ENCODE measurements around the gene SERPINE3. TPM values are rescaled to one million over a fixed set of nuclear protein-coding genes. Genes with fewer than 3 reads are reported as not detected.

The SERPINE3 gene
- polyA plus RNA-seq (2011; rRNA removed) (not detected in 2 replicates), polyA minus RNA-seq (2011; rRNA and poly(A)+ RNA removed) (not detected in 2 replicates)

DNA sequence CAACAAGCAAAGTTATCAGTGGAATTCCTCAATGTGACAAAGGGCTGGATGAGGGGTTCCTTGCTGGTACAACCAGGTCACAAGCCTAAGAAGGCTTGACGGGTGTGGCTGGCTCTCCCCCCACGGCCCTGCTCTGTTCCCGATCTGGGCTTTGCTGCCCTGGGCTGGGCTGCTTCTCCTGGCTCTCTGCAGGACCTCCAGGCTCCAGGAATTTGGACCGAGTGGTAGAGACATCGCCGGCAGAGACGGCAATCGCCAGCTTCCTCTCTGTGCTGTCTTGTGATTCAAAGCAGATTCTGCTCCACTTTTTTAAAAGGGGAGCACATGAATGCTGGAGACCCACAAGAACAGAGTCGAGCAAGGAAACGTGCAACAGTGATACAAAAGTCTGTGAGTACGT, at the start of gene SERPINE3:
Gene SERPINE3 (plus strand): TSS at position 338 of the 400 bp plus-strand sequence. CDS start 1,401 bp downstream, outside the sequence.
- POLR2A ChIA-PET: no interaction called here
- no peak for TF ChIP-seq CTCF (IDR thresholded peaks at IDR 0.05; ENCODE audit: insufficient read depth, low read depth, low read length)
- Histone ChIP-seq H3K27me3 (ENCODE audit: control insufficient read depth, insufficient read depth, low read length) (no peaks in the 10 kb centered on the region; the same call in 1 of the 2 replicates), H3K36me3 (ENCODE audit: control insufficient read depth, insufficient read depth, low read length) (no peaks in the 10 kb centered on the region), H3K4me3 (ENCODE audit: low read depth, low read length) (no peak within 1 kb of the TSS)
- CTCF ChIA-PET: no interaction called here
- no peak for DNase-seq (ENCODE audit: low read depth)

DNA sequence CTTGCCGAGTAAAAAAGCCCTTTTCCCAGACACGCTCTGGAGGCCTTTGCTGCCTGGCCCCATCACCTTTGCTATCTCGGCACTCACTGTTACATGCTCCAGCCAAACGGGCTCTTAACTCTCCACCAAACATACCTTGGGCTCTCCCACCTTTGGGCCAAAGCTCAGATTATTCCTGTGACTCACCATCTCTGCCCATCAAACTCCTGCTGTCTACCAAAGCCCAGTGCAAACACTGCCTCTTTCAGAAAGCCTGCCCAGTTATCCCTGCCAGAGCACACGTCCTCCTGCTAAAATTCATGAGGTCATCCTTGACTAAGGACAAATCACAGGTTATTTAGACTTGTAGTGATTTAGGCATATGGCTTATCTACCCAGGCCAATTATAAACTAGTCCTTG, 48.1 kb upstream of the SERPINE3 start:
- ChIA-PET POLR2A (no interaction called here), CTCF (no interaction called here)
- no peak for DNase-seq (ENCODE audit: low read depth)
- Histone ChIP-seq H3K36me3 (ENCODE audit: control insufficient read depth, insufficient read depth, low read length) (no peaks in the 10 kb centered on the region), H3K4me3 (ENCODE audit: low read depth, low read length) (no peak overlapping the region), H3K27me3 (ENCODE audit: control insufficient read depth, insufficient read depth, low read length) (peaks cover 5% of the 10 kb centered on the region; the same call in 1 of the 2 replicates)
- TF ChIP-seq CTCF (IDR thresholded peaks at IDR 0.05; ENCODE audit: insufficient read depth, low read depth, low read length): no peak

DNA sequence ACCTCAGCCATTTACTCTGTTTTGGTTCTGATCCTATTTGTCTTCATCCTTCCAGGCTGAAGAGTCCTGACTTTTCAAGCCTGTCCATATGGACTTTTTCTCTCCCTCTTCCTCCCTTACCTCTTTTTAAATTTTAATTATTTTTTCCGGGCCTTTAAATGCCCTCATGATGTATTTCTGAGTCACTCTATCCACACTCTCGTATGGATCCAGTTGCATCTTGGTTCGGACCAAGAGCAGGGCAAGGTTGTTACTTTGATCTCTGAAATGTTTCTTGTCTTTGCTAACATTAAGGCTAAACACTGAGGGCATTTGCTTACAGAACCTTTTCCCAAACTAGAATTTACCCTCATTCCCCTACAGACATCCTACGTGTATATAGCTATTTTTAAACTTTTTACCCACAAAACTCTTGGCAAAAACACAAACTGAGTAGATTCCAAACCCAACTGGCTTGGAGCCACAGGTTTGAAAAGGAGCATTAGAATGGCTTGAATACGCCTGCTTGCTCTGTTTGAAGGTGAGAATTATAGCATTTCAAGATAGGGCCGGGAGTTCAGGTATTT, 47.4 kb upstream of the SERPINE3 start:
- TF ChIP-seq CTCF (IDR thresholded peaks at IDR 0.05; ENCODE audit: insufficient read depth, low read depth, low read length): no peak
- Histone ChIP-seq H3K4me3 (ENCODE audit: low read depth, low read length) (no peak overlapping the region), H3K36me3 (ENCODE audit: control insufficient read depth, insufficient read depth, low read length) (no peaks in the 10 kb centered on the region), H3K27me3 (ENCODE audit: control insufficient read depth, insufficient read depth, low read length) (peaks cover 5% of the 10 kb centered on the region; the same call in 1 of the 2 replicates)
- ChIA-PET CTCF (no interaction called here), POLR2A (no interaction called here)
- no peak for DNase-seq (ENCODE audit: low read depth)

GRCh38 chr13:51297556-51297955, 41.9 kb upstream of the SERPINE3 start:
- ChIA-PET POLR2A (no interaction called here), CTCF (interaction anchor here (0.7 to 3.5 kb wide), 2 partner anchors 10 to 52 kb away, joined by 3 to 29 read pairs; no protein-coding TSS in a partner anchor)
- Histone ChIP-seq H3K27me3 (ENCODE audit: control insufficient read depth, insufficient read depth, low read length) (peaks cover 4% of the 10 kb centered on the region), H3K36me3 (ENCODE audit: control insufficient read depth, insufficient read depth, low read length) (no peaks in the 10 kb centered on the region), H3K4me3 (ENCODE audit: low read depth, low read length) (no peak overlapping the region)
- TF ChIP-seq CTCF (IDR thresholded peaks at IDR 0.05; ENCODE audit: insufficient read depth, low read depth, low read length): no peak
- no peak for DNase-seq (ENCODE audit: low read depth)

GRCh38 chr13:51298812-51299211, 40.7 kb upstream of the SERPINE3 start:
- Histone ChIP-seq H3K36me3 (ENCODE audit: control insufficient read depth, insufficient read depth, low read length) (no peaks in the 10 kb centered on the region), H3K27me3 (ENCODE audit: control insufficient read depth, insufficient read depth, low read length) (peaks cover 4% of the 10 kb centered on the region), H3K4me3 (ENCODE audit: low read depth, low read length) (no peak overlapping the region)
- no peak for DNase-seq (ENCODE audit: low read depth)
- no peak for TF ChIP-seq CTCF (IDR thresholded peaks at IDR 0.05; ENCODE audit: insufficient read depth, low read depth, low read length)
- ChIA-PET POLR2A (no interaction called here), CTCF (interaction anchor here (0.7 to 3.5 kb wide), 2 partner anchors 11 kb away, joined by 4 to 29 read pairs; no protein-coding TSS in a partner anchor)

All from BJ (cell line).